Measurements from ENCODE around the gene CDC14A. TPM values are rescaled to one million over a fixed set of nuclear protein-coding genes. Genes with fewer than 3 reads are reported as not detected.

The CDC14A gene
- total RNA-seq, 1 experiment from 2014 or later, result 11.1 TPM

- ATAC-seq (no peak), DNase-seq (ENCODE audit: low spot score) (no peak)
- Mint-ChIP-seq H3K36me3 (no peaks in the 10 kb centered on the region; the same call in 1 of the 2 replicates), H3K27ac (no peak overlapping the region), H3K4me1 (peaks cover 20% of the 10 kb centered on the region), H3K27me3 (ENCODE audit: low read depth) (no peaks in the 10 kb centered on the region), H3K9me3 (no peaks in the 10 kb centered on the region), H3K4me3 (no peak overlapping the region)
- TF ChIP-seq ZBTB21 (CRISPR knock-in tag; IDR thresholded peaks at IDR 0.05; ENCODE audit: borderline replicate concordance) (no peak), SMAD4 (CRISPR knock-in tag; IDR thresholded peaks at IDR 0.05) (no peak), FOXK1 (CRISPR knock-in tag; IDR thresholded peaks at IDR 0.05) (no peak), HMGA2 (CRISPR knock-in tag; IDR thresholded peaks at IDR 0.05) (no peak), GABPB1 (CRISPR knock-in tag; IDR thresholded peaks at IDR 0.05) (no peak), ZSCAN18 (CRISPR knock-in tag; IDR thresholded peaks at IDR 0.05) (no peak), MLX (CRISPR knock-in tag; IDR thresholded peaks at IDR 0.05) (no peak), GTF2I (CRISPR knock-in tag; conservative IDR thresholded peaks at IDR 0.05) (no peak), MXD4 (CRISPR knock-in tag; IDR thresholded peaks at IDR 0.05; ENCODE audit: borderline replicate concordance) (no peak), E2F1 (CRISPR knock-in tag; IDR thresholded peaks at IDR 0.05) (no peak), ZNF532 (CRISPR knock-in tag; IDR thresholded peaks at IDR 0.05; ENCODE audit: borderline replicate concordance) (no peak), ZNF219 (CRISPR knock-in tag; IDR thresholded peaks at IDR 0.05; ENCODE audit: borderline replicate concordance) (no peak), NFATC4 (CRISPR knock-in tag; IDR thresholded peaks at IDR 0.05) (no peak), FOXJ3 (CRISPR knock-in tag; IDR thresholded peaks at IDR 0.05; ENCODE audit: borderline replicate concordance) (no peak), ZBTB43 (CRISPR knock-in tag; IDR thresholded peaks at IDR 0.05) (no peak), MYBL2 (CRISPR knock-in tag; IDR thresholded peaks at IDR 0.05) (no peak), FOXP4 (CRISPR knock-in tag; IDR thresholded peaks at IDR 0.05) (no peak)
- ChIA-PET CTCF (interaction anchor here (1.3 kb wide), 1 partner anchor 63 kb away, joined by 6 read pairs; no protein-coding TSS in a partner anchor), POLR2A (interaction anchor here (1.0 kb wide), 1 partner anchor 11 kb away, joined by 3 read pairs; no protein-coding TSS in a partner anchor)
Observed at GRCh38 chr1:100395913-100396312, 43.6 kb downstream of the CDC14A start.
